Measurements from ENCODE around the gene TXN2.

DNA sequence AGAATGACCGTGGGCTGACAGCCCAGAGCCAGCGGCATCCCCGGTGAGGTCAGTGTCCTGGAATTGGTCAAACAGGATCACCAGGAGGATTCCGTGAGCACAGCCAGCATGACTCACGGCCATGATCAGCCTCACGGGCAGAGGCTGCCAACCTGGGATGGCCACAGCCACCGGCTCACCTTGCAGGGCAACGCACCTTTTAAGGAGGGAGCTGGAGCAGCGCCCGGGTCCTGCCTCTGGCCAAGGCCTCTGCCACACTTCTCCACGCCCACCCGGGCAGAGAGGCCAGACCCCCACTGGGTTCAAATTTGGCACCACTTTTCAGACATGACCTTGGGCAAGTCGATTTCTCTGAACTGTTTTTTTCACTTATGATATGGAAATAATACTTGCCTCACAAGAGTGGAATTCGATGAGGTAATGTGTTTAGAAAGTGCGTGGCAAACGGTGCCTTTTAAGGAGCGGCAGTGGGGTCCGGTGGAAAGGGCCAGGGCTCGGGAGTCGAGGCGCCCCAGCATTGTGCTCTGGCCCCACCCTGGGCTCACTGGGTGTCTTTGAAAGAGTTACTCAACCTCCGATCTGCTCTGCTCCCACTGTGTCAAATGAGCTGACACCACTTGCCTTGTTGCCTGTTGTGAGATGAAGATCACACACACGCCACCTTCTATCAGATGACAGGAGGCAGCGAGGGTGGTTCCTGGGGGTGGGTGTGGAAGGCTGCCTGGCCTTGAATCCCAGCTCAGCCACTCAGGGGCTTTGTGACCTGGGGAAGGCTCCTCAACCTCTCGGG is 16.0 kb downstream of the TXN2 start:
- no peak for TF ChIP-seq CTCF (conservative IDR thresholded peaks at IDR 0.05 in 1 of 2, IDR thresholded peaks at IDR 0.05 in 1 of 2; ENCODE audit: extremely low read depth in 1 of 2, insufficient read depth in 1 of 2, low read depth in 1 of 2, low read length in 2 of 2)
- TF ChIP-seq EZH2 (IDR thresholded peaks at IDR 0.05; ENCODE audit: borderline replicate concordance, low read length), result no peak
